Thyroid gland (tissue), 4 donors: ENCODE measurements around the gene SLC12A3. TPM values are rescaled to one million over a fixed set of nuclear protein-coding genes. Genes with fewer than 3 reads are reported as not detected.

Source experiments
- DNase-seq, 2 donors: peaks; one replicate each; pipeline ENCODE4 v3.0.0-alpha.2; 2019
- H3K27ac ChIP-seq, 3 donors: fragments of 200-600 bp; sonication (generic); 1 replicate in 2 of 3; 2 replicates in 1 of 3; pipeline ENCODE4 v1.5.1; 2016 to 2019; ENCODE audit warnings: mild to moderate bottlenecking in 1 of 3, moderate library complexity in 1 of 3
- H3K27me3 ChIP-seq: fragments of 200-600 bp; sonication (generic); one replicate; pipeline ENCODE4 v1.5.1; 2019
- H3K36me3 ChIP-seq, 2 donors: fragments of 200-600 bp; sonication (generic); one replicate each; pipeline ENCODE4 v1.5.1; 2016 to 2019
- H3K4me1 ChIP-seq, 2 donors: fragments of 200-600 bp; sonication (generic); one replicate each; pipeline ENCODE4 v1.5.1; 2017 to 2019
- H3K4me3 ChIP-seq, 3 donors: fragments of 200-600 bp; sonication (generic); replicated peaks in 1 of 3; 1 replicate in 2 of 3; 2 replicates in 1 of 3; pipeline ENCODE4 v1.5.1; 2016; ENCODE audit warnings: mild to moderate bottlenecking in 1 of 3
- H3K9me3 ChIP-seq: fragments of 200-600 bp; sonication (generic); one replicate; pipeline ENCODE4 v1.5.1; 2017
- POLR2A ChIP-seq, 2 donors: fragments of 450-650 bp; IDR thresholded peaks; one replicate each; pipeline ENCODE4 v1.6.1; 2017; ENCODE audit warnings: antibody characterized with exemption in 2 of 2, mild to moderate bottlenecking in 2 of 2, moderate library complexity in 1 of 2
- WGBS, 2 donors: methylation state at CpG; one replicate each; pipeline ENCODE4 v1.1.5; 2017; 5-methylcytosine and 5-hydroxymethylcytosine counted together
- intact Hi-C: fragments of 100-400 bp; cut with DNase I; formaldehyde crosslinking; loops from one replicate; pipeline ENCODE4 v1.15.1; 2023
- total RNA-seq, 4 donors: library from RNA; depleted of rRNA; stranded (reverse); fragments of >200 nt; gene quantifications; one replicate each; pipeline ENCODE4 v1.2.3, GENCODE V29; 2016
- TF ChIP-seq, protein P1 (sequence below), 6 experiments: fragments of 200-600 bp in 3 of 6; fragments of 450-650 bp in 3 of 6; sonication (generic) in 3 of 6; IDR thresholded peaks; one replicate each; pipeline ENCODE4 v1.5.1; 2016 to 2019; ENCODE audit warnings: antibody characterized with exemption in 6 of 6, mild to moderate bottlenecking in 2 of 6, inconsistent platforms in 1 of 6, moderate library complexity in 1 of 6

The SLC12A3 gene
- total RNA-seq, 4 donors from 2014 or later: not detected

- no peaks in the 10 kb centered on the region for H3K9me3 ChIP-seq
- DNase-seq: no peak
- WGBS, 2 donors: 88 to 90% methylated on average over 12 of the region's 12 CpGs
- H3K27me3 ChIP-seq: no peaks in the 10 kb centered on the region
- H3K27ac ChIP-seq: no peak overlapping the region
- H3K36me3 ChIP-seq: no peaks in the 10 kb centered on the region
- no peak for TF ChIP-seq POLR2A (IDR thresholded peaks at IDR 0.05)
- TF ChIP-seq, protein P1, sequence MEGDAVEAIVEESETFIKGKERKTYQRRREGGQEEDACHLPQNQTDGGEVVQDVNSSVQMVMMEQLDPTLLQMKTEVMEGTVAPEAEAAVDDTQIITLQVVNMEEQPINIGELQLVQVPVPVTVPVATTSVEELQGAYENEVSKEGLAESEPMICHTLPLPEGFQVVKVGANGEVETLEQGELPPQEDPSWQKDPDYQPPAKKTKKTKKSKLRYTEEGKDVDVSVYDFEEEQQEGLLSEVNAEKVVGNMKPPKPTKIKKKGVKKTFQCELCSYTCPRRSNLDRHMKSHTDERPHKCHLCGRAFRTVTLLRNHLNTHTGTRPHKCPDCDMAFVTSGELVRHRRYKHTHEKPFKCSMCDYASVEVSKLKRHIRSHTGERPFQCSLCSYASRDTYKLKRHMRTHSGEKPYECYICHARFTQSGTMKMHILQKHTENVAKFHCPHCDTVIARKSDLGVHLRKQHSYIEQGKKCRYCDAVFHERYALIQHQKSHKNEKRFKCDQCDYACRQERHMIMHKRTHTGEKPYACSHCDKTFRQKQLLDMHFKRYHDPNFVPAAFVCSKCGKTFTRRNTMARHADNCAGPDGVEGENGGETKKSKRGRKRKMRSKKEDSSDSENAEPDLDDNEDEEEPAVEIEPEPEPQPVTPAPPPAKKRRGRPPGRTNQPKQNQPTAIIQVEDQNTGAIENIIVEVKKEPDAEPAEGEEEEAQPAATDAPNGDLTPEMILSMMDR (IDR thresholded peaks at IDR 0.05): no peak
- intact Hi-C loops: no loop called here
- H3K4me3 ChIP-seq: no peak overlapping the region
- H3K4me1 ChIP-seq: no peaks in the 10 kb centered on the region
Observed at GRCh38 chr16:56894331-56894917, 29.4 kb downstream of the SLC12A3 start.

DNA sequence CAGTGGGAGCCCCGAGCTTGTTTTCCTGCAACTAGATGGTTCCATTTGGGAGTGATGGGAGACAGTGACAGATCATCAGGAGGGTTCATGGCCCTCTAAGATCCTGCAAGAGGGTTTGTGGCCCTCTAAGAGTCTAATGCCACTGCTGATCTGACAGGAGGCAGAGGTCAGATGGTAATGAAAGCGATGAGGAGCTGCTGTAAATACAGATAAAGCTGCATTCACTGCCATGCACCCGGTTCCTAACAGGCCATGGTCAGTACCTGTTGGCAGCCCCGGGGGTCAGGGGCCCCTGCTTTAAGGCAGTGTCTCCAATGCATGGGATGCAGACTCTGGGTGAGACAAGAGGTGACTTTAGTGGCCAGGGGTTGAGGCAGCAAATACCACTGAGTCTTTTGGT is 30.8 kb downstream of the SLC12A3 start:
- H3K9me3 ChIP-seq: no peaks in the 10 kb centered on the region
- no peak for DNase-seq
- 82 to 87% methylated on average over 4 of the region's 4 CpGs for WGBS, 2 donors
- TF ChIP-seq, protein P1 (IDR thresholded peaks at IDR 0.05): no peak
- TF ChIP-seq POLR2A (IDR thresholded peaks at IDR 0.05): no peak
- H3K27me3 ChIP-seq: no peaks in the 10 kb centered on the region
- H3K4me3 ChIP-seq: no peak overlapping the region
- H3K36me3 ChIP-seq: no peaks in the 10 kb centered on the region
- no peaks in the 10 kb centered on the region for H3K4me1 ChIP-seq
- H3K27ac ChIP-seq: no peak overlapping the region
- intact Hi-C loops: no loop called here

DNA sequence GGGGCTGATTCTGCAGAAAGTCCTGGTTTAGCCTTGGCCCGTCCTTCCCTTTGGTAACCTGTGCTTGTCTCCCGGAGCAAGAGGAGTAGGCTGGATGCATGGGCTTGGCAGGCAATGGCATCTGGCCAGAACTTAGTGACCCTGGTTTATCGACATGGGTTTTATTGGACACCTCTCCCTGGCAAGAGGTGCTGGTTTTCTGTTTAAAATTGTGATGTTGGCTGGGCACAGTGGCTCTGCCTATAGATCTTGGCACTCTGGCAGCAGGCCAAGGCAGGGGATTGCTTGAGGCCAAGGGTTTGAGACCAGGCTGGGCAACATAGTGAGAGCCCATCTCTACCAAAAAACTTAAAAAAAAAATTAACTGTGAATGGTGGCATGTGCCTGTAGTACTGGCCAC is 31.2 kb downstream of the SLC12A3 start:
- no peak for TF ChIP-seq POLR2A (IDR thresholded peaks at IDR 0.05)
- no peaks in the 10 kb centered on the region for H3K9me3 ChIP-seq
- intact Hi-C loops: no loop called here
- WGBS, 2 donors: 60 to 78% methylated on average over 1 to 3 of the region's 3 CpGs
- no peak overlapping the region for H3K27ac ChIP-seq
- DNase-seq: no peak
- no peaks in the 10 kb centered on the region for H3K4me1 ChIP-seq
- H3K27me3 ChIP-seq: no peaks in the 10 kb centered on the region
- H3K4me3 ChIP-seq: no peak overlapping the region
- H3K36me3 ChIP-seq: no peaks in the 10 kb centered on the region

- intact Hi-C loops: no loop called here
- DNase-seq: no peak
- Histone ChIP-seq H3K4me3 (no peak overlapping the region), H3K36me3 (no peaks in the 10 kb centered on the region), H3K9me3 (no peaks in the 10 kb centered on the region), H3K27me3 (no peaks in the 10 kb centered on the region), H3K4me1 (no peaks in the 10 kb centered on the region), H3K27ac (no peak overlapping the region)
- 85 to 88% methylated on average over 8 of the region's 8 CpGs for WGBS, 2 donors
- TF ChIP-seq POLR2A (IDR thresholded peaks at IDR 0.05): no peak
- TF ChIP-seq, protein P1 (IDR thresholded peaks at IDR 0.05): no peak
Observed at GRCh38 chr16:56897026-56897799, 32.2 kb downstream of the SLC12A3 start.

DNA sequence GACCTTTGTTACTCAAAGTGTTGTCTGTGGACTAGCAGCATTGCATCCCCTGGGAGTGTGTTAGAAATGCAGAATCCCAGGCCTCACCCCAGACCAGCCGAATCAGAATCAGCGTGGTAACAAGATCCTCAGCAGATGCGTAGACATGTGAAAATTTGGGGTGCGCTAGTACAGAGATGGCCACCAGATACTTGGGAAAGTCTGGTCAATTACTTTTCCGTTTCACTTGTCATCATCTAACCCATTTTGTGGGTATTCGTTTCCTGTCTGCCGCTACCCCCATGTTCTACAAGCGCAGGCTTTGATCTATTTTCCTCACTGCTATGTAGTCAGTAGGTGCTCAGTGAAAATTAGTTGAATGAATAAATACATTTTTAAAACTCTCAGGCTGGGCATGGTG is 33.8 kb downstream of the SLC12A3 start:
- WGBS, 2 donors: 83 to 94% methylated on average over 8 of the region's 8 CpGs
- Histone ChIP-seq H3K4me1 (no peaks in the 10 kb centered on the region), H3K4me3 (no peak overlapping the region), H3K27ac (no peak overlapping the region), H3K27me3 (no peaks in the 10 kb centered on the region), H3K36me3 (no peaks in the 10 kb centered on the region), H3K9me3 (no peaks in the 10 kb centered on the region)
- intact Hi-C loops: no loop called here
- TF ChIP-seq, protein P1 (IDR thresholded peaks at IDR 0.05): no peak
- TF ChIP-seq POLR2A (IDR thresholded peaks at IDR 0.05): no peak
- DNase-seq: no peak
